T47D (cell line): ENCODE measurements around the gene ICAM5.

ENCODE experiments used
- DNase-seq, 2 experiments: peaks; one replicate each; pipeline versions ENCODE4 v3.0.0 to v3.0.0-alpha.2; 2011 to 2012; ENCODE audit warnings: low read depth in 1 of 2, low spot score in 1 of 2
- JUND ChIP-seq: IDR thresholded peaks from 2 replicates; pipeline ENCODE4 v1.6.1; 2012; ENCODE audit warnings: low read depth
- in situ Hi-C: cut with HindIII; loops from 2 replicates; pipeline ENCODE4 v1.10.0; 2016; ENCODE audit warnings: low sequenced_read_pairs, low pct_unique_long_range_greater_than_20kb

ICAM5 gene

GRCh38 chr19:10299545-10300458 lies 10.1 kb downstream of the ICAM5 start:
- DNase-seq: peak in 1 of 2 experiments; percentile 22
- TF ChIP-seq JUND: no peak
- in situ Hi-C loops: no loop called here

DNA sequence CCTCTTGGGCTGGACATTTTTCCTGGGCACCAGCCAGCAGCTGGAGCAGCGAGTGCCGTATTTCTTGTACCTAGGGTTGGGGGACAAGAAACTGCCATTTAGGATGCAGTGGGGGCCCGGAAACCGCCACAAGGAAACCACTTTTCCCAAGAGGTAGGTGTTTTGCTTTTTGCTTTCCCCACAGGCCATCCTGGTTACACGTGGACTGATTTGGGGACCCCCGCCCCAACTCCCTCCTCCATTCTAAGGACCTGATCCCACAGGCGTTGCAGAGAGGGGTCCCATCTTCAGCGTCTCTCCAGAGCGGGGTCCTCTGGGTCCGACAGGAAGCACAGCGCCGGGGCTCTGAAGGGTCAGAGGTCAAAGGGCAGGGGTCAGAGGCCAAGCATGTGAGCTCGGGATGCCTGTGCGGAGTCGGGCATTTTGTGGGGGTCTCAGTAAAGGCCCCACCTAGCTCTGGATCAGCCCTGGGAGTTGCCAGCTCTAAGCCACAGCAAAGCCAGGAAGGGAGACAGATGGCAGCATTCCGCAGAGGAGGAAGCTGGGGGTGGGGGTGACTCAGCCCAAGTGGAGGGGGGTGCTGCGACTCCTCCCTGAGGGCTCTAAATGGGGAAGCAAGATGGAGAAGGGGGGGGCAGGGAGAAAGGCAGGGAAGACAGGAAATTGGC lies 15.5 kb downstream of the ICAM5 start:
- no peak for TF ChIP-seq JUND
- in situ Hi-C loops: no loop called here
- DNase-seq: no peak

GRCh38 chr19:10306327-10306726 lies 16.6 kb downstream of the ICAM5 start:
- in situ Hi-C loops: no loop called here
- no peak for TF ChIP-seq JUND
- DNase-seq: no peak

DNA sequence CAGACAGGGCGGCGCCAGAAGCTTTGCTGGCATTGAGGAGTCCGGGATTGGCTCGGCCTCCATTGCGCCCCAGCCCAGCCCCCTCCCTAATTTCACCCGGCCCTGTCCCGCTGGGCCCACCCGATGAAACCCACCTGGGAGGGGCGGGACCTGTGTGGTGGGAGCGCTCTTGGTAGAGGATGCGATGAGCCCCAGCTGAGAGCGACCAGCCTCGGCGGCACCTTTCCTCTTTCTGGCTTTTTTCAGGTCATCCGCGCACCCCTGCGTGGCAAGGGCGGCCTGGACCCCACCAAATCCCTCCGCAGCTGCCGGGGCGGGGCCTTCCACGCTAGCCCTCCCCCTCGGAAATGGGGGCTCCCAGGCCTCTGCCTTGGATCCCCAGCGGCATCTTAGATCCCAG lies 19.7 kb downstream of the ICAM5 start, which contains the start of gene ZGLP1:
ZGLP1 (minus strand) TSS at position 393 of the 400 bp plus-strand sequence.
- DNase-seq: no peak
- TF ChIP-seq JUND: no peak
- in situ Hi-C loops: no loop called here

GRCh38 chr19:10315335-10316214 lies 25.8 kb downstream of the ICAM5 start, which contains the start of gene FDX2:
Gene FDX2 (minus strand): TSS chr19:10316015. CDS start chr19:10315996, 19 bp downstream.
- DNase-seq: peak; percentile 87
- in situ Hi-C loops: no loop called here
- TF ChIP-seq JUND: no peak

DNA sequence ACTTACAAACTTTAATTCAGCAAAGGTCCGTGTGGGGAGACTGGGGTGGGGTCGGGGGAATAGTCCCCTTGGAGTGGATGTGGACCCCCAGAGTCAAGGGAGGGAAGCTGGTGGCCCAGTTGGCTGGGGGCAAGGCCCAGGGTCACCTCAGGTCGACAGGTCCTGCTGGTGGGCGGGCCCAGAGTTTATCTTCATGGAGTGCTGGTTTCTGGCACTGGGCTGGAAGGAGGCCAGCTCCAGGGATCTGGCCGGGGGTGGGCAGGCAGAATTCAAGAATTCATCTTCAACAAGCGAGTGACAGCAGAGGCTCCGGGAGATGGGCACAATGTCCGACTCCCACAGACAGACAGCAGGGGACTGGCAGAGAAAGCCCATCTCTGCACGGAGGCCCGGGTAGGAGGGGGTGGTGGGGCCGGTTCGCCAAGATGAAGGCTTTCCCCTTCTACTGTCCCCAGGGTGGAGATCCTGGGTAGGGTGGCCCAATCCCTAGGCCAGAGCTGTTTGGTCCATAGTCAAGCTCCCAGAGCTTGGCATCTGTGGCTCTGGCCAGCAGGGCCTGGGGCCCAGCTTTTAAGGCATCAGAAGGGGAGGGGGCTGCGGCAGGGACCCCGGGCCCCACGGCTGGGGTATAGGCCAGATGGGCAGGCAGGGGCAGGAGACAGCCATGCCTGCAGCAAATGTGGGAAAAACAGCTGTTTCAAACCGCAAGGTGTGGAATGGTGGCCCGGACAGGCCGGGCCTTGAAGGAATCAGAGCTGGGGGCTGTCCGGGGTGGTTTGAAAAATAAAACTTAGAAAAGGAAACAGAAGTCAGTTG lies 26.7 kb downstream of the ICAM5 start:
- in situ Hi-C loops: no loop called here
- no peak for TF ChIP-seq JUND
- DNase-seq: no peak

DNA sequence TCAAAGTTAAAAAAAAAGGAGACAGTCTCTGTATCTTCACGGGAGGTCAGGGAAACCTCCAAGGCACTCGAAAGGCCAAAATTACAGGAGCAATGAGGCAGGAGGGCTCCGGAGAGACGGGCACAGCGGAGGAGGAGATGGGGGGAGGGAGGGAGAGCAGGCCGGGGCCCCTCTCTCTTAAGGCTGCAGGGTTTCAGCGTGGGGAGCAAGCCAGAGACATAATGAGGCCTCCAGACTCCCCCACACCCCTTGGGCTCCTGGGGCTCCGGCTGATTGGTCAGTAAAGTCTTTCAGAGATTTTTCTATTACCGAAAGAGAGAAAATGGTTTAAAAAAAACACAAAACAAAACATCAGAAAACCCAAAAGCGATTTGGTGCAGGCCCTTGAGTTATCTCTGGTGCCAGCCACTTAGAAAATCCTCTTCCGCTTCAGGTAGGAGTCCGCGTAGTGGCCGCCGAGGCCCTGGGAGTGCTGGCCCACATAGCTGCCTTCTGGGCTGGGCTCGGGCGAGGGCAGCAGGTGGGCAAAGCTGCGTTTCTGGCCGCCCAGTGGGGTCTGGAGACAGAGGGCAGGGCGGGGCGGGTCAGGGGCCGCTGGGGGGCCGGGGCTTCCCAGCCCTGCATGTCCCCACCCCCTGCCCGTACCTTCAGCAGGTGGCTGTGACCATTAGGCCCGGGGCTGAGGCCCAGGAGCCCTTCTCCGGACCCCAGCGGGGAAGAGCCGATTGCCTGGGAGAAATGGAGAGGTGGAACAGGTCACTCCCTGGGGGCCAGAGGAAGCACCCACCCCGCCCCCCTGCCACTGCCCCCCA lies 27.5 kb downstream of the ICAM5 start:
- no peak for TF ChIP-seq JUND
- DNase-seq: no peak
- in situ Hi-C loops: no loop called here

- in situ Hi-C loops: no loop called here
- TF ChIP-seq JUND: no peak
- no peak for DNase-seq
Observed at GRCh38 chr19:10317857-10318462, 28.2 kb downstream of the ICAM5 start.

DNA sequence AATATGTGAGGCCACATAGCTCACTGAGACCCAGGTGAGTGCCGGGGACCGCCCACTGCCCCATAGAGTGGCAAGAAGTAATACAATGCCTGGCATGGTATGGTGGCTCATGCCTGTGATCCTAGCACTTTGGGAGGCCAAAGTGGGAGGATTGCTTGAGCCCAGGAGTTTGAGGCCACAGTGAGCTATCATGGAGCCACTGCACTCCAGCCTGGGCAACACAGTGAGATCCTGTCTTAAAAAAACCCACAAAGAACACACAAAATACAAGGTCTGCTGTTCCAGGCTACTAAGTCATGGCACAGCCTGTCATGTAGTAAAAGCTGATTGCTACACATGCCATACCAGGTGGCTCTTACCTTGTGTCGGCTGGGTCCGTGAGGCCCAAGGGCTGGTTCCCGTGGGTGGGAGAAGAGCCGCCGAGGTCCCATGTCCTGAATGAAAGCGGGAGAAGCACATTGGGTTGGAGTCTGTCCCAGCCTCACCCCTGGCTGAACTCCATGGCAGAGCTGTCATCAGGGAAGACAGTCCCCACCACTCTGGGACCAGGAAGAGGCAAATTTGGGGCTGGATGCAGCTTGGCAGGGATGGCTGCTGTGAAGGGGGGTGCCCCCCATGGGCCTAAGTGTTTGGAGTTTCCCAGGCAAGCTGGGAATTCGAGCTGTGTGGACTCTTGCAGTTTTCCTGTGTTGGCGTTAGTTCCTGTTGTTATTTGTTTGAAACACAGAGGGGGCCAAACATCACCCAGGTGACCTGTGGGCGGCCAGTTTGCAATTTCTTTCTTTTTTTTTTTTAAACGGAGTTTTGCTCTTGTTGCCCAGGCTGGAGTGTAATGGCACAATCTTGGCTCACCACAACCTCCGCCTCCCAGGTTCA lies 29.3 kb downstream of the ICAM5 start:
- no peak for TF ChIP-seq JUND
- in situ Hi-C loops: no loop called here
- no peak for DNase-seq
